ENCODE results near the gene MAP2K2. TPM values are rescaled to one million over a fixed set of nuclear protein-coding genes. Genes with fewer than 3 reads are reported as not detected.

MAP2K2 gene
- total and polyA plus RNA-seq, 9 of the 15 experiments (the other 6 are each of a cell fraction or from before 2014, with no cell fraction given) = 1.0 to 151 (median 58.3) TPM

DNA sequence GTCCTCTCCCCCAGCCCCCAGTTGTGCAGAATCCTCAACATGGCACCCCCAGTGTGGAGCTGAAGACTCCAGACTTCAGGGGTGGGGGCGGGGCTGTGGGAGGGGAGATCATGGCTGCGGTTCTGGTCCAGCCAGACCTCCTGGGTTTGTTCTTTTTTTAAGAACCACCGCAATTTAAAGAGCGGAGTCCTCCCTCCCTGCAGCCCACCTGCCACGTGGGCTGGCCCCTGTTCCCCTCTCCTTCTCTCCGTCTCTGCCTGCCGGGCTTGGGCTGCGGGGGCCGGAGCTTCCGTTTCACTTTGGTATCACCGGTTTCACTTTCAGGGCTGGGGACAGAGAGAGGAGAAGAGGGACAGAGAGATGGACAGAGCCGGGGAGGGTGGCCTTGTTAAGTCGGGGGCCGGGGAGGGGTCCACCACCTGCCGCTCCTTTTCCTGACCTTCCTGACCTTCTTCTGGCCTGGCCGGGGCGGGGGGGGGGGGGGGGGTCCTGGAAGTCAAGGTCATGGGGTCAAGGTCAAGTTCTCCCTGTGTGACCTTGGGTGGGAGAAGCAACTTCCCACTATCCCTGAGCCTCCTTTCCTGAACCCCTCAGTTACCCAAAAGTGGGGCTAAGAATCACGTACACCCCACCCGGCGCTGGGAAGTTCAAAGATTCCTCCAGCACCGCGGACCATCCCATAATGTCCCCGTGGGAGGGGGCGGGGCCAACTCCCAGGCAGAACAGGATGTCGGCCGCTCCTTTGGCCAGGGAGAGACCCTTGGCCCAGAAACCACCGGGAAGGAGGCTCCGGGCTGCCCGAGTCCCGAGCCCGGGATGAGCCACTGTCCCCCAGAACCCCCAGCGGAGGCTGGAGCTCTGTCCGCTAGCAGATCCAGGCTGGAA lies 45.9 kb downstream of the MAP2K2 start (continued):
- TF ChIP-seq PHF8 (IDR thresholded peaks at IDR 0.05; ENCODE audit: borderline replicate concordance, low read length) (peak; percentile 36; the same call in 1 of the 2 replicates), CBX8 (IDR thresholded peaks at IDR 0.05; ENCODE audit: borderline replicate concordance, extremely low read depth, low read depth, low read length, poor library complexity, severe bottlenecking) (no peak), RHOXF2B (CRISPR knock-in tag; conservative IDR thresholded peaks at IDR 0.05) (no peak), ZNF780A (CRISPR knock-in tag; IDR thresholded peaks at IDR 0.05) (no peak)
- TF ChIP-seq, protein P1, sequence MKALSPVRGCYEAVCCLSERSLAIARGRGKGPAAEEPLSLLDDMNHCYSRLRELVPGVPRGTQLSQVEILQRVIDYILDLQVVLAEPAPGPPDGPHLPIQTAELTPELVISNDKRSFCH (CRISPR knock-in tag; IDR thresholded peaks at IDR 0.05) = no peak
- TF ChIP-seq, protein P1 (tag; IDR thresholded peaks at IDR 0.05) = no peak
- TF ChIP-seq, protein P2, sequence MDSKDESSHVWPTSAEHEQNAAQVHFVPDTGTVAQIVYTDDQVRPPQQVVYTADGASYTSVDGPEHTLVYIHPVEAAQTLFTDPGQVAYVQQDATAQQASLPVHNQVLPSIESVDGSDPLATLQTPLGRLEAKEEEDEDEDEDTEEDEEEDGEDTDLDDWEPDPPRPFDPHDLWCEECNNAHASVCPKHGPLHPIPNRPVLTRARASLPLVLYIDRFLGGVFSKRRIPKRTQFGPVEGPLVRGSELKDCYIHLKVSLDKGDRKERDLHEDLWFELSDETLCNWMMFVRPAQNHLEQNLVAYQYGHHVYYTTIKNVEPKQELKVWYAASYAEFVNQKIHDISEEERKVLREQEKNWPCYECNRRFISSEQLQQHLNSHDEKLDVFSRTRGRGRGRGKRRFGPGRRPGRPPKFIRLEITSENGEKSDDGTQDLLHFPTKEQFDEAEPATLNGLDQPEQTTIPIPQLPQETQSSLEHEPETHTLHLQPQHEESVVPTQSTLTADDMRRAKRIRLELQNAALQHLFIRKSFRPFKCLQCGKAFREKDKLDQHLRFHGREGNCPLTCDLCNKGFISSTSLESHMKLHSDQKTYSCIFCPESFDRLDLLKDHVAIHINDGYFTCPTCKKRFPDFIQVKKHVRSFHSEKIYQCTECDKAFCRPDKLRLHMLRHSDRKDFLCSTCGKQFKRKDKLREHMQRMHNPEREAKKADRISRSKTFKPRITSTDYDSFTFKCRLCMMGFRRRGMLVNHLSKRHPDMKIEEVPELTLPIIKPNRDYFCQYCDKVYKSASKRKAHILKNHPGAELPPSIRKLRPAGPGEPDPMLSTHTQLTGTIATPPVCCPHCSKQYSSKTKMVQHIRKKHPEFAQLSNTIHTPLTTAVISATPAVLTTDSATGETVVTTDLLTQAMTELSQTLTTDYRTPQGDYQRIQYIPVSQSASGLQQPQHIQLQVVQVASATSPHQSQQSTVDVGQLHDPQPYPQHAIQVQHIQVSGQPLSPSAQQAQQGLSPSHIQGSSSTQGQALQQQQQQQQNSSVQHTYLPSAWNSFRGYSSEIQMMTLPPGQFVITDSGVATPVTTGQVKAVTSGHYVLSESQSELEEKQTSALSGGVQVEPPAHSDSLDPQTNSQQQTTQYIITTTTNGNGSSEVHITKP (IDR thresholded peaks at IDR 0.05; ENCODE audit: partially characterized antibody) = peak; percentile 55
- TF ChIP-seq, protein P3, sequence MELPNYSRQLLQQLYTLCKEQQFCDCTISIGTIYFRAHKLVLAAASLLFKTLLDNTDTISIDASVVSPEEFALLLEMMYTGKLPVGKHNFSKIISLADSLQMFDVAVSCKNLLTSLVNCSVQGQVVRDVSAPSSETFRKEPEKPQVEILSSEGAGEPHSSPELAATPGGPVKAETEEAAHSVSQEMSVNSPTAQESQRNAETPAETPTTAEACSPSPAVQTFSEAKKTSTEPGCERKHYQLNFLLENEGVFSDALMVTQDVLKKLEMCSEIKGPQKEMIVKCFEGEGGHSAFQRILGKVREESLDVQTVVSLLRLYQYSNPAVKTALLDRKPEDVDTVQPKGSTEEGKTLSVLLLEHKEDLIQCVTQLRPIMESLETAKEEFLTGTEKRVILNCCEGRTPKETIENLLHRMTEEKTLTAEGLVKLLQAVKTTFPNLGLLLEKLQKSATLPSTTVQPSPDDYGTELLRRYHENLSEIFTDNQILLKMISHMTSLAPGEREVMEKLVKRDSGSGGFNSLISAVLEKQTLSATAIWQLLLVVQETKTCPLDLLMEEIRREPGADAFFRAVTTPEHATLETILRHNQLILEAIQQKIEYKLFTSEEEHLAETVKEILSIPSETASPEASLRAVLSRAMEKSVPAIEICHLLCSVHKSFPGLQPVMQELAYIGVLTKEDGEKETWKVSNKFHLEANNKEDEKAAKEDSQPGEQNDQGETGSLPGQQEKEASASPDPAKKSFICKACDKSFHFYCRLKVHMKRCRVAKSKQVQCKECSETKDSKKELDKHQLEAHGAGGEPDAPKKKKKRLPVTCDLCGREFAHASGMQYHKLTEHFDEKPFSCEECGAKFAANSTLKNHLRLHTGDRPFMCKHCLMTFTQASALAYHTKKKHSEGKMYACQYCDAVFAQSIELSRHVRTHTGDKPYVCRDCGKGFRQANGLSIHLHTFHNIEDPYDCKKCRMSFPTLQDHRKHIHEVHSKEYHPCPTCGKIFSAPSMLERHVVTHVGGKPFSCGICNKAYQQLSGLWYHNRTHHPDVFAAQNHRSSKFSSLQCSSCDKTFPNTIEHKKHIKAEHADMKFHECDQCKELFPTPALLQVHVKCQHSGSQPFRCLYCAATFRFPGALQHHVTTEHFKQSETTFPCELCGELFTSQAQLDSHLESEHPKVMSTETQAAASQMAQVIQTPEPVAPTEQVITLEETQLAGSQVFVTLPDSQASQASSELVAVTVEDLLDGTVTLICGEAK (IDR thresholded peaks at IDR 0.05) = 0 out of 2 replicates have a peak, but pooled peaks have one; percentile 27
- TF ChIP-seq, protein P3 (CRISPR knock-in tag; IDR thresholded peaks at IDR 0.05) = no peak
- TF ChIP-seq, protein P4, sequence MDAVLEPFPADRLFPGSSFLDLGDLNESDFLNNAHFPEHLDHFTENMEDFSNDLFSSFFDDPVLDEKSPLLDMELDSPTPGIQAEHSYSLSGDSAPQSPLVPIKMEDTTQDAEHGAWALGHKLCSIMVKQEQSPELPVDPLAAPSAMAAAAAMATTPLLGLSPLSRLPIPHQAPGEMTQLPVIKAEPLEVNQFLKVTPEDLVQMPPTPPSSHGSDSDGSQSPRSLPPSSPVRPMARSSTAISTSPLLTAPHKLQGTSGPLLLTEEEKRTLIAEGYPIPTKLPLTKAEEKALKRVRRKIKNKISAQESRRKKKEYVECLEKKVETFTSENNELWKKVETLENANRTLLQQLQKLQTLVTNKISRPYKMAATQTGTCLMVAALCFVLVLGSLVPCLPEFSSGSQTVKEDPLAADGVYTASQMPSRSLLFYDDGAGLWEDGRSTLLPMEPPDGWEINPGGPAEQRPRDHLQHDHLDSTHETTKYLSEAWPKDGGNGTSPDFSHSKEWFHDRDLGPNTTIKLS (IDR thresholded peaks at IDR 0.05; ENCODE audit: borderline replicate concordance, low read depth) = 0 out of 2 replicates have a peak, but pooled peaks have one; percentile 20
